CD4-positive, alpha-beta memory T cell (primary cell): ENCODE measurements around the gene KHDC3L. TPM values are rescaled to one million over a fixed set of nuclear protein-coding genes. Genes with fewer than 3 reads are reported as not detected.

Experiments used
- CTCF ChIA-PET: fragments of 350-600 bp; sonication (Branson Sonifier 250); formaldehyde crosslinking; loops from one replicate; lab custom pipeline; 2021; ENCODE audit warnings: inconsistent platforms; ENCODE audit not compliant: partially characterized antibody; lab: Charles Lee
- POLR2A ChIA-PET: fragments of 350-600 bp; sonication (Branson Sonifier 250); formaldehyde crosslinking; loops from one replicate; lab custom pipeline; 2021; ENCODE audit not compliant: partially characterized antibody; lab: Charles Lee
- DNase-seq, 5 donors: peaks; one replicate each; pipeline versions ENCODE4 v3.0.0 to v3.0.0-alpha.2; 2020 to 2022; ENCODE audit warnings: mixed read lengths in 1 of 5
- H3K27ac ChIP-seq: one replicate; pipeline ENCODE4 v1.7.0; 2013; ENCODE audit warnings: low read depth, low read length
- H3K27me3 ChIP-seq: 2 replicates; pipeline ENCODE4 v1.7.0; 2013; ENCODE audit warnings: mild to moderate bottlenecking, low read length, moderate library complexity; ENCODE audit not compliant: insufficient read depth
- H3K36me3 ChIP-seq: 2 replicates; pipeline ENCODE4 v1.7.0; 2013; ENCODE audit warnings: mild to moderate bottlenecking, low read length, moderate library complexity; ENCODE audit not compliant: insufficient read depth
- H3K4me1 ChIP-seq: 2 replicates; pipeline ENCODE4 v1.7.0; 2013; ENCODE audit warnings: mild to moderate bottlenecking, low read length, moderate library complexity; ENCODE audit not compliant: insufficient read depth
- H3K4me3 ChIP-seq, 2 donors: one replicate each; pipeline ENCODE4 v1.7.0; 2013; ENCODE audit warnings: low read length in 2 of 2, mild to moderate bottlenecking in 1 of 2
- H3K9me3 ChIP-seq, 2 donors: one replicate each; pipeline ENCODE4 v1.7.0; 2013; ENCODE audit warnings: low read length in 2 of 2, control low read depth in 1 of 2; ENCODE audit not compliant: control insufficient read depth in 1 of 2
- H3K27ac Mint-ChIP-seq, 7 donors: one replicate each; pipeline ENCODE4 v1.8.0; 2020 to 2021; ENCODE audit warnings: mixed read lengths in 7 of 7, mild to moderate bottlenecking in 6 of 7, inconsistent platforms in 3 of 7, moderate library complexity in 3 of 7
- H3K27me3 Mint-ChIP-seq, 2 donors: one replicate each; pipeline ENCODE4 v1.8.0; 2020 to 2021; ENCODE audit warnings: mixed read lengths in 2 of 2
- H3K36me3 Mint-ChIP-seq, 2 donors: one replicate each; pipeline ENCODE4 v1.8.0; 2020 to 2021; ENCODE audit warnings: mixed read lengths in 2 of 2, inconsistent platforms in 1 of 2, mild to moderate bottlenecking in 1 of 2
- H3K4me1 Mint-ChIP-seq, 4 donors: one replicate each; pipeline ENCODE4 v1.8.0; 2020 to 2021; ENCODE audit warnings: mixed read lengths in 4 of 4, mild to moderate bottlenecking in 1 of 4
- H3K4me3 Mint-ChIP-seq, 8 donors: one replicate each; pipeline ENCODE4 v1.8.0; 2020 to 2021; ENCODE audit warnings: mixed read lengths in 8 of 8, mild to moderate bottlenecking in 7 of 8, moderate library complexity in 6 of 8, inconsistent platforms in 3 of 8
- H3K9me3 Mint-ChIP-seq, 8 donors: one replicate each; pipeline ENCODE4 v1.8.0; 2020 to 2021; ENCODE audit warnings: mixed read lengths in 8 of 8, mild to moderate bottlenecking in 5 of 8, inconsistent platforms in 3 of 8, moderate library complexity in 1 of 8
- intact Hi-C: fragments of 100-400 bp; cut with micrococcal nuclease; formaldehyde crosslinking; loops from one replicate; pipeline ENCODE4 v1.15.1; 2023
- polyA plus RNA-seq, 2 donors: library from polyadenylated mRNA; unstranded; fragments of 300-500 nt; fragmentation: Illumina TruSeq; gene quantifications; one replicate each; pipeline ENCODE4 v1.2.3, GENCODE V29; 2021
- total RNA-seq, 2 experiments: library from RNA; stranded (reverse); gene quantifications; one replicate each; pipeline ENCODE4 v1.2.3, GENCODE V29; 2021

Gene KHDC3L
- total and polyA plus RNA-seq, 4 experiments from 2014 or later, result not detected

GRCh38 chr6:73393278-73393677 is 30.8 kb downstream of the KHDC3L start:
- peak overlapping the region in 1 of 7 donors; percentile 50 for H3K27ac Mint-ChIP-seq
- CTCF ChIA-PET, result no interaction called here
- H3K4me1 Mint-ChIP-seq, result peaks cover 17 to 47% (median 29%) of the 10 kb centered on the region in 4 donors
- Histone ChIP-seq H3K36me3 (no peaks in the 10 kb centered on the region), H3K4me3 (no peak overlapping the region), H3K9me3 (no peaks in the 10 kb centered on the region), H3K27me3 (no peaks in the 10 kb centered on the region), H3K27ac (no peak overlapping the region), H3K4me1 (peaks cover 29% of the 10 kb centered on the region)
- no peaks in the 10 kb centered on the region for H3K36me3 Mint-ChIP-seq
- no peak for DNase-seq
- H3K9me3 Mint-ChIP-seq, result no peaks in the 10 kb centered on the region
- no peak overlapping the region for H3K4me3 Mint-ChIP-seq
- POLR2A ChIA-PET, result interaction anchor here (3.0 kb wide), 1 partner anchor 68 kb away, joined by 18 read pairs; the partner anchor contains the start of gene MTO1
- intact Hi-C loops, result no loop called here
- H3K27me3 Mint-ChIP-seq, result no peaks in the 10 kb centered on the region

DNA sequence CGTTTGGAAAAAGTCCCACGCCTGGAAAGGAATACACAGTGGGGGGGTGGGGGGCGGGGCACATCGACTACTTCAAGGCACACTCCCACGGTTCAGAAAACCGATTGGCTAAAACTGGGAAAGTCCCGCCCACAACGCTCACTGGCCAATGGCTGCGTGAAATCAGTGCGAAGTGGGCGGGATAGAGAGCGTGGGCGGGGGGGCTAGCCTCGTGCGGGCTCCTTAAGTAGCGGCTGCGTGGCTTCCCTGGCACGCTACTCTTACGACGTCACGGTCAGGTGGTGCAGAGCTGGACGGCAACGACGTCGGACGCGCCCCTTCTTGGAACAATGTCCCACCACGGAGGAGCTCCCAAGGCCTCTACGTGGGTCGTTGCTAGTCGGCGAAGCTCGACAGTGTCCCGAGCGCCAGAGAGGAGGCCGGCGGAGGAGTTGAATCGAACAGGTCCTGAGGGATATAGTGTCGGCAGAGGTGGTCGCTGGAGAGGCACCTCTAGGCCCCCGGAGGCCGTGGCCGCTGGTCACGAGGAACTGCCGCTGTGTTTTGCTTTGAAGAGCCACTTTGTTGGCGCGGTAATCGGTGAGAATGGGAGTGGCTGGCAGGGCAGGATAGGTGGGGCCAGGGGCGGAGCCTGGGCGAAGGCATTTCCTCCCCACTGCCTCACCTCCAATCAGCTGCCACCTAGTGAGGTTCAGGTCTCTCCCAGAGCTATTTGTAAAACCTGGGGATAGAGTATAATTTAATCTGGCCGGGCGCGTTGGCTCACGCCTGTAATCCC is 32.3 kb downstream of the KHDC3L start, which contains the start of gene DDX43:
Gene DDX43 (plus strand): TSS at position 252 of the 778 bp plus-strand sequence. CDS start 78 bp downstream, at position 330.
- peak within 1 kb of the TSS in 6 of 7 donors; percentile 57 to 98 (median 89) for H3K27ac Mint-ChIP-seq
- ChIA-PET POLR2A (interaction anchor here (0.6 to 3.0 kb wide), 6 partner anchors 23 to 125 kb away, joined by 3 to 18 read pairs (median 4); partner anchors contain the start of gene MTO1), CTCF (interaction anchor here (0.9 to 1.4 kb wide), 2 partner anchors 27 to 56 kb away, joined by 3 to 4 read pairs; no protein-coding TSS in a partner anchor)
- H3K27ac ChIP-seq, result peak within 1 kb of the TSS; percentile 30
- peaks cover 15 to 37% (median 22%) of the 10 kb centered on the region in 4 donors for H3K4me1 Mint-ChIP-seq
- H3K4me1 ChIP-seq, result peaks cover 19% of the 10 kb centered on the region
- H3K36me3 Mint-ChIP-seq, result no peaks in the 10 kb centered on the region
- peak within 1 kb of the TSS; percentile 57 to 88 (median 68) for H3K4me3 Mint-ChIP-seq
- no peaks in the 10 kb centered on the region for H3K27me3 ChIP-seq
- H3K36me3 ChIP-seq, result no peaks in the 10 kb centered on the region
- peak within 1 kb of the TSS in 1 of 2 donors; percentile 40 for H3K4me3 ChIP-seq
- DNase-seq, result peak; percentile 33 to 61 (median 39)
- no peaks in the 10 kb centered on the region for H3K27me3 Mint-ChIP-seq
- H3K9me3 Mint-ChIP-seq, result no peaks in the 10 kb centered on the region
- H3K9me3 ChIP-seq, result no peaks in the 10 kb centered on the region
- intact Hi-C loops, result no loop called here

DNA sequence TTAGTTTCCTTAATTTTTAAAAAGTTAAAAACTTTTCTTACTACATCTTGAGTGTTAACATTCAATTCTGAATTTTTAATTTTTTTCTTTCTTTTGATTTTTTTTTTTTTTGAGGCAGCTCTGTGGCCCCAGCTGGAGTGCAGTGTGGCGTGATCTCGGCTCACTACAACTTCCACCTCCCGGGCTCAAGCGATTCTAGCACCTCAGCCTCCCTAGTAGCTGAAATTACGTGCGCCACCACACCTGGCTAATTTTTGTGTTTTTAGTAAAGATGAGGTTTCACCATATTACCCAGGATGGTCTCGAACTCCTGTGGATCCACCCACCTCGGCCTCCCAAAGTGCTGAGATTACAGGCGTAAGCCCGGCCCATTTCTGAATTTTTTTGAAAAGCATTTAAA is 33.4 kb downstream of the KHDC3L start:
- POLR2A ChIA-PET, result interaction anchor here (0.8 to 3.0 kb wide), 5 partner anchors 22 to 124 kb away, joined by 3 to 18 read pairs (median 4); partner anchors contain the start of gene MTO1
- no peak overlapping the region for H3K4me3 ChIP-seq
- Mint-ChIP-seq H3K4me1 (peaks cover 13 to 33% (median 19%) of the 10 kb centered on the region in 4 donors), H3K27ac (no peak overlapping the region), H3K4me3 (no peak overlapping the region), H3K9me3 (no peaks in the 10 kb centered on the region), H3K36me3 (no peaks in the 10 kb centered on the region), H3K27me3 (no peaks in the 10 kb centered on the region)
- DNase-seq, result no peak
- no peaks in the 10 kb centered on the region for H3K27me3 ChIP-seq
- no peak overlapping the region for H3K27ac ChIP-seq
- no peaks in the 10 kb centered on the region for H3K36me3 ChIP-seq
- CTCF ChIA-PET, result interaction anchor here (1.4 kb wide), 1 partner anchor 26 kb away, joined by 3 read pairs; no protein-coding TSS in a partner anchor
- no peaks in the 10 kb centered on the region for H3K9me3 ChIP-seq
- peaks cover 14% of the 10 kb centered on the region for H3K4me1 ChIP-seq
- intact Hi-C loops, result no loop called here

- no peak for DNase-seq
- Mint-ChIP-seq H3K27ac (no peak overlapping the region), H3K36me3 (no peaks in the 10 kb centered on the region), H3K4me3 (no peak overlapping the region), H3K27me3 (no peaks in the 10 kb centered on the region), H3K4me1 (peaks cover 0 to 3% (median 2%) of the 10 kb centered on the region in 4 donors), H3K9me3 (no peaks in the 10 kb centered on the region)
- intact Hi-C loops, result no loop called here
- Histone ChIP-seq H3K4me3 (no peak overlapping the region), H3K9me3 (no peaks in the 10 kb centered on the region), H3K4me1 (no peaks in the 10 kb centered on the region), H3K36me3 (no peaks in the 10 kb centered on the region), H3K27ac (no peak overlapping the region), H3K27me3 (no peaks in the 10 kb centered on the region)
- POLR2A ChIA-PET, result no interaction called here
- CTCF ChIA-PET, result no interaction called here
Observed at GRCh38 chr6:73400656-73401055, 38.2 kb downstream of the KHDC3L start.

DNA sequence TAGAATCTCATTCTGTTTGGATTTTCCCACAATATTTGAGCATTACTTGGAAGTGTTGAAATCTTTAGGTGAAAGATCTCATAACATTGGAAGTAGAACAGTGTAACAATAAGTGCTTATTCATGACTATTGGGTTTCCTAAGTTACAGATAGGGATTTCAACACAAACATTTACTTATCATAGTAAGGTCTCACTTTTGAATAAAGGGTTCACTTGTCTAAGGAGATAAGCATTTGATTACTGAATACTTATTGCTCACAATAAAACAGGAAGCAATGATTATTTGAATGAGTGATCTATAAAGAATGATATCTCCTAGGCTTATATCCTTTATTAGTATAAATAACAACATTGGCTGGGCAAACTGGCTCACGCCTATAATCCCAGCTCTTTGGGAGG is 46.9 kb downstream of the KHDC3L start:
- Histone ChIP-seq H3K36me3 (no peaks in the 10 kb centered on the region), H3K27ac (no peak overlapping the region), H3K4me3 (no peak overlapping the region), H3K27me3 (no peaks in the 10 kb centered on the region), H3K9me3 (no peaks in the 10 kb centered on the region), H3K4me1 (no peaks in the 10 kb centered on the region)
- intact Hi-C loops, result no loop called here
- POLR2A ChIA-PET, result no interaction called here
- Mint-ChIP-seq H3K36me3 (peaks cover 0 to 4% of the 10 kb centered on the region in 2 donors), H3K27me3 (no peaks in the 10 kb centered on the region), H3K9me3 (no peaks in the 10 kb centered on the region), H3K4me1 (peaks cover 0 to 2% (median 0%) of the 10 kb centered on the region in 4 donors), H3K27ac (no peak overlapping the region), H3K4me3 (no peak overlapping the region)
- no peak for DNase-seq
- CTCF ChIA-PET, result no interaction called here

GRCh38 chr6:73413102-73413501 is 50.6 kb downstream of the KHDC3L start:
- Histone ChIP-seq H3K27me3 (no peaks in the 10 kb centered on the region), H3K27ac (no peak overlapping the region), H3K4me1 (peaks cover 2% of the 10 kb centered on the region), H3K9me3 (no peaks in the 10 kb centered on the region), H3K36me3 (no peaks in the 10 kb centered on the region), H3K4me3 (no peak overlapping the region)
- POLR2A ChIA-PET, result no interaction called here
- CTCF ChIA-PET, result no interaction called here
- peaks cover 4 to 14% of the 10 kb centered on the region in 2 donors for H3K36me3 Mint-ChIP-seq
- H3K27ac Mint-ChIP-seq, result no peak overlapping the region
- H3K4me1 Mint-ChIP-seq, result peaks cover 2 to 6% (median 4%) of the 10 kb centered on the region in 4 donors
- H3K27me3 Mint-ChIP-seq, result no peaks in the 10 kb centered on the region
- no peak overlapping the region for H3K4me3 Mint-ChIP-seq
- H3K9me3 Mint-ChIP-seq, result no peaks in the 10 kb centered on the region
- no peak for DNase-seq
- intact Hi-C loops, result no loop called here
